ENCODE results near the gene DIO1. TPM values are rescaled to one million over a fixed set of nuclear protein-coding genes. Genes with fewer than 3 reads are reported as not detected.

Gene DIO1
- total RNA-seq, 2 donors from 2014 or later: 0.32 TPM; not detected in 1

- no peak overlapping the region for H3K4me3 ChIP-seq
- H3K9ac ChIP-seq (ENCODE audit: low read depth in 2 of 2, low read length in 2 of 2): no peak overlapping the region
- no peak for DNase-seq
- H3K27me3 ChIP-seq: no peaks in the 10 kb centered on the region
- no peaks in the 10 kb centered on the region for H3K36me3 ChIP-seq
- peaks cover 6% of the 10 kb centered on the region for H3K4me1 ChIP-seq
- H3K9me3 ChIP-seq: no peaks in the 10 kb centered on the region
- peak overlapping the region; percentile 38 for H3K27ac ChIP-seq
- TF ChIP-seq CTCF (IDR thresholded peaks at IDR 0.05): no peak
- intact Hi-C loops (cut with DNase I): no loop called here
Measured at GRCh38 chr1:53896635-53897229, 2.7 kb downstream of the DIO1 start.

- Histone ChIP-seq H3K9ac (ENCODE audit: low read depth in 2 of 2, low read length in 2 of 2) (peak overlapping the region in 1 of 2 donors; percentile 29), H3K27ac (peak overlapping the region; percentile 22), H3K4me1 (peaks cover 6% of the 10 kb centered on the region), H3K4me3 (no peak overlapping the region), H3K36me3 (no peaks in the 10 kb centered on the region), H3K9me3 (no peaks in the 10 kb centered on the region), H3K27me3 (no peaks in the 10 kb centered on the region)
- intact Hi-C loops (cut with DNase I): no loop called here
- no peak for DNase-seq
- TF ChIP-seq CTCF (IDR thresholded peaks at IDR 0.05): no peak
Measured at GRCh38 chr1:53899206-53899628, 5.2 kb downstream of the DIO1 start.

GRCh38 chr1:53899708-53900107 lies 5.7 kb downstream of the DIO1 start:
- Histone ChIP-seq H3K4me3 (no peak overlapping the region), H3K4me1 (peaks cover 6% of the 10 kb centered on the region), H3K9ac (ENCODE audit: low read depth in 2 of 2, low read length in 2 of 2) (no peak overlapping the region), H3K27ac (no peak overlapping the region), H3K9me3 (no peaks in the 10 kb centered on the region), H3K36me3 (no peaks in the 10 kb centered on the region), H3K27me3 (no peaks in the 10 kb centered on the region)
- intact Hi-C loops (cut with DNase I): no loop called here
- no peak for DNase-seq
- no peak for TF ChIP-seq CTCF (IDR thresholded peaks at IDR 0.05)

- H3K27ac ChIP-seq: no peak overlapping the region
- no peaks in the 10 kb centered on the region for H3K9me3 ChIP-seq
- TF ChIP-seq CTCF (IDR thresholded peaks at IDR 0.05): no peak
- H3K9ac ChIP-seq (ENCODE audit: low read depth in 2 of 2, low read length in 2 of 2): no peak overlapping the region
- no peaks in the 10 kb centered on the region for H3K36me3 ChIP-seq
- H3K4me1 ChIP-seq: peaks cover 6% of the 10 kb centered on the region
- H3K27me3 ChIP-seq: no peaks in the 10 kb centered on the region
- no peak for DNase-seq
- no peak overlapping the region for H3K4me3 ChIP-seq
- intact Hi-C loops (cut with DNase I): no loop called here
Measured at GRCh38 chr1:53902235-53903138, 8.5 kb downstream of the DIO1 start.

- Histone ChIP-seq H3K4me1 (no peaks in the 10 kb centered on the region), H3K4me3 (no peak overlapping the region), H3K9me3 (no peaks in the 10 kb centered on the region), H3K27me3 (no peaks in the 10 kb centered on the region), H3K36me3 (no peaks in the 10 kb centered on the region), H3K27ac (no peak overlapping the region), H3K9ac (ENCODE audit: low read depth in 2 of 2, low read length in 2 of 2) (no peak overlapping the region)
- TF ChIP-seq CTCF (IDR thresholded peaks at IDR 0.05): no peak
- intact Hi-C loops (cut with DNase I): no loop called here
- no peak for DNase-seq
Measured at GRCh38 chr1:53905509-53905908, 11.5 kb downstream of the DIO1 start.

Measured in colonic mucosa (tissue), 4 donors.